HepG2 (cell line): Measurements from ENCODE around the gene THOC5. TPM values are rescaled to one million over a fixed set of nuclear protein-coding genes. Genes with fewer than 3 reads are reported as not detected.

Experiments
- ATAC-seq: fragments of 200-7000 bp; cut with Tn5 transposase; 3 replicates; pipeline ENCODE4 v1.9.1; 2020; ENCODE audit warnings: mild to moderate bottlenecking, moderate library complexity
- BruUV-seq: library from RNA; stranded (reverse); fragments of 400-500 nt; replicated peaks from 2 replicates; lab custom pipeline; 2021; lab: Mats Ljungman, UMichigan
- CTCF ChIA-PET: fragments of 300-600 bp; formaldehyde crosslinking; extraction: SDS; loops from one replicate; lab custom pipeline; 2021; ENCODE audit warnings: low total read pairs, inconsistent platforms, low intra/inter-chr PET ratio; lab: Yijun Ruan, JAX
- POLR2A ChIA-PET: fragments of 350-600 bp; sonication (Branson Sonifier 250); formaldehyde crosslinking; loops from one replicate; lab custom pipeline; 2020; ENCODE audit warnings: antibody characterized with exemption, inconsistent platforms; lab: Yijun Ruan, JAX
- DNase-seq: peaks from one replicate; pipeline ENCODE4 v3.0.0-alpha.2; 2015; ENCODE audit warnings: low spot score
- FAIRE-seq: peaks from 3 replicates; lab custom pipeline; 2011; peaks lifted over from hg19 to GRCh38; lab: Jason Lieb, UNC
- H2AFZ ChIP-seq: one replicate; pipeline ENCODE4 v1.6.1; 2011; ENCODE audit warnings: low read length, inconsistent platforms
- H3K27ac ChIP-seq: fragments of 300-600 bp; 3 replicates; pipeline ENCODE4 v1.8.0; 2011; ENCODE audit warnings: mixed run types, mild to moderate bottlenecking, mixed read lengths, low read length, inconsistent platforms; ENCODE audit not compliant: insufficient read depth; ENCODE audit errors: extremely low read length
- H3K27me3 ChIP-seq, 2 experiments: fragments of 200-600 bp in 1 of 2; 2 replicates in 1 of 2; 3 replicates in 1 of 2; pipeline versions ENCODE4 v1.6.0 to v1.8.0; 2011; ENCODE audit warnings: low read length in 2 of 2, mild to moderate bottlenecking in 2 of 2, moderate library complexity in 2 of 2, inconsistent platforms in 1 of 2; ENCODE audit not compliant: insufficient read depth in 2 of 2, control insufficient read depth in 1 of 2
- H3K36me3 ChIP-seq, 2 experiments: fragments of 200-600 bp in 1 of 2; replicated peaks in 1 of 2; 2 replicates in 1 of 2; 3 replicates in 1 of 2; pipeline versions ENCODE4 v1.5.1 to v1.8.0; 2011; ENCODE audit warnings: low read length in 2 of 2, inconsistent platforms in 1 of 2; ENCODE audit not compliant: insufficient read depth in 2 of 2, control insufficient read depth in 1 of 2
- H3K4me1 ChIP-seq: 2 replicates; pipeline ENCODE4 v1.5.1; 2012; ENCODE audit warnings: low read length, inconsistent platforms; ENCODE audit not compliant: insufficient read depth
- H3K4me2 ChIP-seq: 2 replicates; pipeline ENCODE4 v1.6.0; 2011; ENCODE audit warnings: low read depth, low read length, inconsistent platforms
- H3K4me3 ChIP-seq, 3 experiments: fragments of 200-600 bp in 1 of 3; sonication (generic), shearing (Covaris generic) in 1 of 3; replicated peaks in 1 of 3; 2 replicates each; pipeline ENCODE4 v1.5.1; 2011 to 2016; ENCODE audit warnings: low read length in 3 of 3, inconsistent platforms in 2 of 3, low read depth in 2 of 3, mild to moderate bottlenecking in 2 of 3, control low read depth in 1 of 3, mixed read lengths in 1 of 3; ENCODE audit not compliant: insufficient read depth in 1 of 3
- H3K79me2 ChIP-seq: one replicate; pipeline ENCODE4 v1.6.1; 2011; ENCODE audit warnings: low read length, inconsistent platforms; ENCODE audit not compliant: insufficient read depth
- H3K9ac ChIP-seq: 2 replicates; pipeline ENCODE4 v1.6.0; 2011; ENCODE audit warnings: mild to moderate bottlenecking, low read depth, low read length, inconsistent platforms; ENCODE audit not compliant: insufficient read depth
- H3K9me3 ChIP-seq: 2 replicates; pipeline ENCODE4 v1.5.1; 2012; ENCODE audit warnings: mild to moderate bottlenecking, low read length
- H4K20me1 ChIP-seq: 2 replicates; pipeline ENCODE4 v1.6.0; 2011; ENCODE audit warnings: inconsistent platforms, mild to moderate bottlenecking, low read length, moderate library complexity; ENCODE audit not compliant: insufficient read depth
- ATF5 ChIP-seq: sonication (generic); formaldehyde crosslinking; IDR thresholded peaks from 2 replicates; pipeline ENCODE4 v1.4.0; 2020; ENCODE audit warnings: mild to moderate bottlenecking, low read depth, missing genetic modification reagents
- FOXK2 ChIP-seq: fragments of 450-650 bp; IDR thresholded peaks from 2 replicates; pipeline ENCODE4 v1.6.1; 2016
- NPAS2 ChIP-seq: sonication (generic); formaldehyde crosslinking; IDR thresholded peaks from 2 replicates; pipeline ENCODE4 v1.8.0; 2022; ENCODE audit warnings: mild to moderate bottlenecking, missing genetic modification reagents, borderline replicate concordance
- PRDM15 ChIP-seq: sonication (generic); formaldehyde crosslinking; IDR thresholded peaks from 2 replicates; pipeline ENCODE4 v1.4.0; 2020; ENCODE audit warnings: missing genetic modification reagents
- ZBTB33 ChIP-seq: sonication (generic); formaldehyde crosslinking; IDR thresholded peaks from 2 replicates; pipeline ENCODE4 v1.4.0; 2020; ENCODE audit warnings: missing genetic modification reagents
- ZEB1 ChIP-seq: IDR thresholded peaks from 2 replicates; pipeline ENCODE4 v1.6.1; 2012; ENCODE audit warnings: mild to moderate bottlenecking, low read depth, inconsistent platforms; ENCODE audit not compliant: insufficient replicate concordance
- ZFP1 ChIP-seq: IDR thresholded peaks from 2 replicates; pipeline ENCODE4 v1.6.1; 2016
- ZNF891 ChIP-seq: sonication (generic); formaldehyde crosslinking; IDR thresholded peaks from 2 replicates; pipeline ENCODE4 v1.5.0; 2020; ENCODE audit warnings: mild to moderate bottlenecking, missing genetic modification reagents
- WGBS: methylation state at CpG from one replicate; pipeline ENCODE4 v1.1.6; 2017; ENCODE audit warnings: low lambda C conversion rate; 5-methylcytosine and 5-hydroxymethylcytosine counted together
- in situ Hi-C: cut with HindIII; loops from 2 replicates; pipeline ENCODE4 v1.10.0; 2017; ENCODE audit warnings: low pct_unique_long_range_greater_than_20kb; ENCODE audit not compliant: extremely low pct_ligation_motif_present
- intact Hi-C: fragments of 100-400 bp; cut with micrococcal nuclease; formaldehyde crosslinking; loops from one replicate; pipeline ENCODE4 v1.10.0; 2022; ENCODE audit not compliant: unreplicated experiment
- polyA plus RNA-seq, 8 experiments: library from polyadenylated mRNA; depleted of rRNA in 3 of 8; stranded (reverse) in 7 of 8; unstranded in 1 of 8; fragments of >200 nt; fragmentation: Illumina TruSeq in 4 of 8; extraction: Trizol in 4 of 8; gene quantifications; 2 replicates each; pipeline versions ENCODE4 v1.2.1 to v1.2.3, GENCODE V29; 2011 to 2016; ENCODE audit warnings: low read depth in 4 of 8, missing spikeins in 1 of 8, mixed read lengths in 1 of 8; ENCODE audit not compliant: insufficient read depth in 1 of 8
- total RNA-seq, 5 experiments: library from RNA; depleted of rRNA; stranded (reverse); fragments of >200 nt; fragmentation: Illumina TruSeq; extraction: Trizol; gene quantifications; 2 replicates each; pipeline ENCODE4 v1.2.3, GENCODE V29; 2016; ENCODE audit warnings: low read depth in 1 of 5

Gene THOC5
- total and polyA plus RNA-seq, 2 of the 13 experiments (the other 11 are each of a cell fraction or from before 2014, with no cell fraction given): 45.8 to 46.7 TPM

- FAIRE-seq: no peak
- Histone ChIP-seq H3K9me3 (peaks cover 4% of the 10 kb centered on the region; the same call in 1 of the 2 replicates), H3K79me2 (no peaks in the 10 kb centered on the region), H3K4me3 (no peak overlapping the region), H2AFZ (no peak overlapping the region), H4K20me1 (no peaks in the 10 kb centered on the region), H3K4me2 (no peak overlapping the region), H3K9ac (no peak overlapping the region), H3K27ac (no peak overlapping the region), H3K4me1 (no peaks in the 10 kb centered on the region), H3K36me3 (no peaks in the 10 kb centered on the region), H3K27me3 (peaks cover 0 to 8% of the 10 kb centered on the region in 2 experiments; a peak in 2 of 5 replicates)
- no peak for DNase-seq
- in situ Hi-C loops: no loop called here
- ATAC-seq: no peak
- CTCF ChIA-PET: no interaction called here
- 67% methylated on average over 1 of the region's 1 CpG for WGBS
- intact Hi-C loops: no loop called here
- no peak for TF ChIP-seq ZEB1
- TF ChIP-seq PRDM15 (CRISPR knock-in tag): peak; percentile 84
- TF ChIP-seq ZNF891 (CRISPR knock-in tag): no peak
- TF ChIP-seq ZBTB33 (CRISPR knock-in tag): no peak
- TF ChIP-seq NPAS2 (CRISPR knock-in tag): no peak
- TF ChIP-seq ZFP1 (CRISPR knock-in tag): no peak
- TF ChIP-seq ATF5 (CRISPR knock-in tag): no peak
- TF ChIP-seq FOXK2: no peak
- BruUV-seq: no TSS peak
- POLR2A ChIA-PET: no interaction called here
Measured at GRCh38 chr22:29493636-29494035, 59.9 kb downstream of the THOC5 start.
